Measurements from ENCODE around the gene TERB1.

TERB1 gene

GRCh38 chr16:66846831-66847230, 45.4 kb upstream of the TERB1 start:
- TF ChIP-seq, protein P1, sequence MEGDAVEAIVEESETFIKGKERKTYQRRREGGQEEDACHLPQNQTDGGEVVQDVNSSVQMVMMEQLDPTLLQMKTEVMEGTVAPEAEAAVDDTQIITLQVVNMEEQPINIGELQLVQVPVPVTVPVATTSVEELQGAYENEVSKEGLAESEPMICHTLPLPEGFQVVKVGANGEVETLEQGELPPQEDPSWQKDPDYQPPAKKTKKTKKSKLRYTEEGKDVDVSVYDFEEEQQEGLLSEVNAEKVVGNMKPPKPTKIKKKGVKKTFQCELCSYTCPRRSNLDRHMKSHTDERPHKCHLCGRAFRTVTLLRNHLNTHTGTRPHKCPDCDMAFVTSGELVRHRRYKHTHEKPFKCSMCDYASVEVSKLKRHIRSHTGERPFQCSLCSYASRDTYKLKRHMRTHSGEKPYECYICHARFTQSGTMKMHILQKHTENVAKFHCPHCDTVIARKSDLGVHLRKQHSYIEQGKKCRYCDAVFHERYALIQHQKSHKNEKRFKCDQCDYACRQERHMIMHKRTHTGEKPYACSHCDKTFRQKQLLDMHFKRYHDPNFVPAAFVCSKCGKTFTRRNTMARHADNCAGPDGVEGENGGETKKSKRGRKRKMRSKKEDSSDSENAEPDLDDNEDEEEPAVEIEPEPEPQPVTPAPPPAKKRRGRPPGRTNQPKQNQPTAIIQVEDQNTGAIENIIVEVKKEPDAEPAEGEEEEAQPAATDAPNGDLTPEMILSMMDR (IDR thresholded peaks at IDR 0.05; ENCODE audit: control insufficient read depth, extremely low read depth, insufficient read depth), result no peak
- DNase-seq (ENCODE audit: low read depth), result no peak
- no peak overlapping the region for H3K4me3 ChIP-seq (ENCODE audit: low read depth, low read length)

DNA sequence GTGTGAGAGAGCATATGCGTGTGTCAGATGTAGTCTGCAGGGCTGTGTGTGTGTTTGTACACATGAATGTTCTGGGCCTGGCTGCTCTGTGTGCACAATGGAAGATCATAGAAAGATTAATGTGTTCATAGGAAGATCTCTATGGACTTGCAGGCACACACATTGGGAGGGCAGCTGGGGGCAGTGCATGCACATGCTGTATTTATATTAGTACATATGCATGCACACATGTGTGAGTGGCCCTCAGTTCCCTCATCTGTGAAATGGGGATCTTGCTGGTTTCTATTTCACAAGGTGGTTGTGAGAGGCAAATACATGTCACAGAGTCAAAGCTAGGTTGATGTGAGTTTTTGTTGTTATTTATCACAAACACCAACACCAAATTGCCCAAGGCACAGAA, 44.9 kb upstream of the TERB1 start:
- DNase-seq (ENCODE audit: low read depth), result no peak
- TF ChIP-seq, protein P1 (IDR thresholded peaks at IDR 0.05; ENCODE audit: control insufficient read depth, extremely low read depth, insufficient read depth), result no peak
- H3K4me3 ChIP-seq (ENCODE audit: low read depth, low read length), result no peak overlapping the region

- TF ChIP-seq, protein P1 (IDR thresholded peaks at IDR 0.05; ENCODE audit: control insufficient read depth, extremely low read depth, insufficient read depth), result no peak
- H3K4me3 ChIP-seq (ENCODE audit: low read depth, low read length), result no peak overlapping the region
- DNase-seq (ENCODE audit: low read depth), result no peak
Measured at GRCh38 chr16:66845791-66846221, 44.4 kb upstream of the TERB1 start.

DNA sequence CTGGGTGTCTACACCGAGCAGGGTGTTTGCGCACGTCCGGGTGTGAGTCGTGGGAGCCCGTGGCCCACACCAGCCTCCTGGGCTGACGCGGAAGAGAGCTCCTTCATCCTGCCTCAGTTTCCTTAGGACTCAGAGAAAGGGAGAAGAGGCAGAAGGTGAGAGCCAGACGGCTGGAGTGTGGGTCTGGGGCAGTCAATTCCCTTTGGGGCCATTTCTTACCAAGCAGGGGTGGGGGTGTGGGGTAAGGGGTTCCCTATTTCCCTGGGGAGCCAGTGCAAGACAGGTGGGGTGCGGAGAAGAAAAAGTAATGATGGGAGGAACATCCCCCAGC, 43.7 kb upstream of the TERB1 start:
- no peak for DNase-seq (ENCODE audit: low read depth)
- TF ChIP-seq, protein P1 (IDR thresholded peaks at IDR 0.05; ENCODE audit: control insufficient read depth, extremely low read depth, insufficient read depth), result no peak
- no peak overlapping the region for H3K4me3 ChIP-seq (ENCODE audit: low read depth, low read length)

DNA sequence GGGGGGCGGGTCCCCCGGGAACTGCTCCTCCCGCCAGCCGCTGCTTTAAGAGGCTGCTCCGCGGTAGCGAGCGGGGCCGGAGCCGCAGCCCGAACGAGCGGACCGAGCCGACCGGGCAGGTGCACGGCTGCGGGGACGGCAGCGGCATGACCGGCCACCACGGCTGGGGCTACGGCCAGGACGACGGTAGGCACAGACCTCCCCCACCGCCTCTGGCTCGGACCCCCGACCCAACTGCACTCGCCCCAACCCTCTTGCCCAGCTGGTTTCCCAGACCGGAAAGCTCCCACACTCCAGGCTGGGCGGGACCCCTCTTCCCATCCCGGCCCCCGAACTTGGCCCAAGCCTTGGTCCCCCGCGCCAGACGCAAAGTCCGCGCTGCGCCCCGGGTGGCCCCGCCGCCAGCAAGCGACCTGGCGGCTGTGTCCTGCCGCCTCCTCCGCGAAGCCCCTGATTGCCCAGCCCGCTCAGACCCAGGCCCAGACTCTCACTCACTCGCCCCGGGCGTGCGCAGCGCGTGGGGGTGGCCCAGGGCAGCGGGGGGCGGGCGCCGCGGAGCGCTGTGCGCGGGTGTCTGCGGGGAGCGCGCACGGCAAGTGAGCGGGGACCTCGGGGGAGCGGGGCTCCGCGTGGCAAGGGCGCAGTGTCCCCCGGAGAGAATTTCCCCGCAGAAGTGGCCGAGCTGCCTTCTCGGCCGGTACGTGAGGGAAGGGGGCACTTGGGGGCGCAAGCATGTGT, 43.1 kb upstream of the TERB1 start, which contains the start of gene CA7:
Gene CA7, plus strand, starts transcription at position 73 of the 738 bp plus-strand sequence. Its CDS starts 74 bp downstream, at position 147.
- TF ChIP-seq, protein P1 (IDR thresholded peaks at IDR 0.05; ENCODE audit: control insufficient read depth, extremely low read depth, insufficient read depth), result no peak
- H3K4me3 ChIP-seq (ENCODE audit: low read depth, low read length), result no peak within 1 kb of the TSS
- no peak for DNase-seq (ENCODE audit: low read depth)

DNA sequence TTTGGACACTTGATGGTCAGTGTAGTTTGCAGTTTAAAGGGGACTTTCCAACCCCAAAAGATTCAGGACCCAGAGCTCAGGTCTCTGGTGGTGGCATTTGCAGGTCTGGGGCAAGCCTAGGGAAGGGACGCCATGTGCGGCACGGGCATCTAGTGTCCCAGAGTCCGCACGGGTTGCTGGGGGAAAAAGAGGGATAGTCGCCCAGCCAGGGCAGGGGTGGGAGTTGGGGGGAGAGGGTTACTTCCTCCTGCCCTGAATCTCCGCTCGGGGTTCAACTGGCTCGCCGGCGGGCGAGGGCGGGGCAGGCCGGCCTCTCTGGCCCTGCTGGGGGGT, 42.6 kb upstream of the TERB1 start:
- no peak for DNase-seq (ENCODE audit: low read depth)
- H3K4me3 ChIP-seq (ENCODE audit: low read depth, low read length), result no peak overlapping the region
- TF ChIP-seq, protein P1 (IDR thresholded peaks at IDR 0.05; ENCODE audit: control insufficient read depth, extremely low read depth, insufficient read depth), result no peak

- no peak for DNase-seq (ENCODE audit: low read depth)
- no peak overlapping the region for H3K4me3 ChIP-seq (ENCODE audit: low read depth, low read length)
- TF ChIP-seq, protein P1 (IDR thresholded peaks at IDR 0.05; ENCODE audit: control insufficient read depth, extremely low read depth, insufficient read depth), result no peak
Measured at GRCh38 chr16:66843191-66843590, 41.8 kb upstream of the TERB1 start.

Measured in LNCaP clone FGC (cell line).